ENCODE data around the gene SPG7.

The SPG7 gene

GRCh38 chr16:89519881-89520280, 11.7 kb downstream of the SPG7 start:
- no peak for DNase-seq

- DNase-seq: no peak
These were observed 14.1 kb downstream of the SPG7 start for GRCh38 chr16:89522287-89522686.

GRCh38 chr16:89523680-89524344, 15.6 kb downstream of the SPG7 start:
- no peak for DNase-seq

DNA sequence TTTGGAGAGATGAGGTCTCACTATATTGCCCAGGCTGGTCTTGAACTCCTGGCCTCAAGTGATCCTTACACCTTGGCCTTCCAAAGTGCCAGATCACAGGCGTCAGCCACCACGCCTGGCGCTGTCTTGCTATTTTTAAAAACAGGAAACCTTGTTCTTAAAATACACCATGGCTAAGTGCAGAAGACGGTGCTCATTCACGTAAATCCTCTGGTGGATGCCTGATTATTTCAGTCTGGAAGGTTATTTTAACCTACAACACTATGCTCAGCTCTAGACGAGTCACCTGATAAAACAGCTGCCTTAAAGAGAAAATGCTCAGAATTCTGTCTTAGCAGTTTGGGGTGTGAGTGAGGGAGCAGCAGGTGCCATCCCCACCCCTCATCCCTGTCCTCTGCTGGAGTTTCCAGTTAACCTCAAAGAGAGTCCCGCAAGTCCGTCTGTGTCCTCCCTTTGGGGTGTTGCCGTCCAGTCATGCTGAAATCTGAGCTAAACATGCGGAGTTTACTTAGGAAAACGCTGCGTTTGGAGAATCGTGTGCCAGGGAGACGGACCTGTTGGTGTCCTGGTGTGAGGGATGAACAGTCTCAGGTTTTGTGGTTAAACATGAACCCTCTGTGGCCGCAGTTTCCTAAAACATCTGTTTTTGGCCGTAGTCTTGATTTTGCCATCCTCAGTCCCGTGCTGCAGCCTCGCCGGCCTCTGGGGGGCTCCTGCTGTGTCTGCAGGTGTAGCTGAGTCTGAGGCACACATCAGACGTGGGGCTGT, 17.1 kb downstream of the SPG7 start:
- no peak for DNase-seq

DNA sequence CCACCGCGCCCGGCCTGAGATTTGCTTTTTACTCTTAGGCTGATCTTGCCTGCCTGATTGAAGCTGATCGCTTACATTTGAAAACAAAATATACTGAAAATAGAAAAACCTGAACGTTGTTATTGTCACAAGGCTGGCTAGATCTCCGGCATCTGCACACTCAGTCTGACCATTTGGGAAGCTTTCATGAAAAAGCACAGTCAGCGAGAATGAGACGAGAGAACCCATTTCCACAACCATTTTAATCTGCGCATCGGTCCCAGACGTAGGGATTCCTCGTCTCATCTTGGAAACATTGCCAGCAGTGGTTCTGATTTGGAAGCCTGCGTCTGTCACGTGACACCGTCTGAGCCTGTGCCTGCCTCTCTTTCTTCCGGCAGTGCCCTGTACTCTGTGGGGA, 20.9 kb downstream of the SPG7 start:
- DNase-seq: no peak

GRCh38 chr16:89530401-89531381, 22.5 kb downstream of the SPG7 start:
- DNase-seq: no peak

GRCh38 chr16:89531821-89532526, 23.8 kb downstream of the SPG7 start:
- DNase-seq: no peak

DNA sequence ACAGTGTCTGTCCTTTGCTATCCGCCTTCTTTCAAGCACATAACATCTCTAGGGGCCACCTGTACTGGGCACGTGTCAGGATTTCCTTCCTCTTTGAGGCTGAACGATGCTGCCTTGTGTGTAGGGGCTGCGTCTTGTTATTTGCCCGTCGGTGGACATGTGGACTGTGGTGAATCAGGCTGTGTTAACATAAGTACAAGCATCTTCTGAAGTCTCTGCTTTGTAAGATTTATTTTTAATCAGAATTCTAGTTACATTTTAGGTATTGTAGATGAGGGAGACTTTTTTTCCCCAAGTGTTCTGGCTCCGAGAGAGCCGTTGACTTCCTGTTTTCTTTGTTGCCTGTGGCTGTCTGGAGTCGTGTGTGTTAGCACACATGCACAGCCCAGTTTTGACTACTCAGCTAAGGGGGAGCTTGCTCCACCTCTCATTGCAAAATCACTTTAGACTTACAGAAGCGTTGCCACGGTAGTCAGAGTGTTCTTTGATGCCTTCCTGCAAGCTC, 26.1 kb downstream of the SPG7 start:
- DNase-seq: no peak

GRCh38 chr16:89536371-89536770, 28.2 kb downstream of the SPG7 start:
- no peak for DNase-seq

DNA sequence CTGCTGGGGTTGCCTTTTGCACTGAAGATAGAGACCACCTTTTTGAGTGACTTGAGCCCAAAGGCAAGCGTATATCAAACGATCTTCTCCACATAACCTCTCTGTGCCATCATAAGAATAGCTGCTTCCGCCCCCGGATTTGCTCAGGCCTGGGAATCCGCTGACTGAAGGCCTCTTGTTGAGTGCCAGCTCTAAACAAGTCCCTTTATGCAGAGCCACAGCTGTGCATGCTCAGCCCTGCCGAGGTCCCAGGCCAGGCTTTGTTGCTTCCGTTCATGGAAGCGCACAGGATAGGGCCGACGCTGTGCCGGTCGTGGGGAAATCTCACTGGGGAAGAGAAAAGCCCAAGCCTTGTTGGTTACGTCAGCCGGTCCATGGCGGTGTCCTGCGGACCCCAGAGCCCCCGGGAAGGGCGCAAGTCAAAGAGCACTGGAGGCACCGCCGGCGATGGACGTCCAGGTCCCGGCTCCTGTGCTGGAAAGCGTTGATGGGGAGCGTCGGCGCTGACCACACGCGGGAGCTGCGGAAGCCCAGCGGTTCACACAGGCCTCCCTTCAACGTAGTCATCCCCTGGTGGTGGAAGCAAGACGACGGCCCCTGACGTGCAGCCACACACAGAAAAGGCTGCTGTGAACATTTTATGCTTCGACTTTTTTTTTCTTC, 28.8 kb downstream of the SPG7 start:
- no peak for DNase-seq

DNA sequence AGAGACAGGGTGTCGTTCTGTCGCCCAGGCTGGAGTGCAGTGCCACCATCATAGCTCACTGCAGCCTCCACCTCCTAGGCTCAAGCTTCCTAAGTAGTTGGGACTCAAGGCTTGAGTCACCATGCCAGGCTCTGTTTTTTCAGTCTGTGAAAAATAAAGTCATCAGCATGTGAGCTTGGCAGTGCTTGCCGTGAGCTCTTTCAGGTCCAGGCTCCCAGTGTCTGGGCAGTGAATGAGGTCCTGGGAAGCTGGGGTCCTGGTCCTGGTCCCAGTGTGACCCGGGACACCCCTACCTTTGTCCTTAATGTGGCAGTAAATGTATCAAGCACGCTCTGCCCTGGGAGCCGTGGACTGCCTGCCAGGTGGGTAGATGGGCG, 29.3 kb downstream of the SPG7 start:
- no peak for DNase-seq

DNA sequence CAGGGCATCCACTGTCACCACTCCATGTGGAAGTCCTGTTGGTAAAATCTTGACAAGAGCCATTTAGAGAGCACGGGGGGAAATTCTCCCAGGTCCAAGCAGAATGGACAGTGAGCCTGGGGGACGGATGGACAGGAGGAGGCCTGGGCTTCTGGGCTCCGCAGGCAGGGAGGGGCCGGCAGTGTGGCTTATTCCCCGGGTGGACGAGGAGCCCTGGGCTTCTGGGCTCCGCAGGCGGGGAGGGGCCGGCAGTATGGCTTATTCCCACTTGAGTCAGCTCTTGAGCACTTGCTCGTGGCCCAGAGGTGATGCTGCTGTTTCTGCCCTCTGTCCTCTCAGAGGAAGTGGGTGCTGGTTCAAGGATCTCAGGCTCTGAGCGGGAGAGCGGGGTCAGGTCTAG, 30.1 kb downstream of the SPG7 start:
- no peak for DNase-seq

GRCh38 chr16:89540557-89540956, 32.4 kb downstream of the SPG7 start:
- DNase-seq: no peak

GRCh38 chr16:89541792-89542191, 33.6 kb downstream of the SPG7 start:
- no peak for DNase-seq

DNA sequence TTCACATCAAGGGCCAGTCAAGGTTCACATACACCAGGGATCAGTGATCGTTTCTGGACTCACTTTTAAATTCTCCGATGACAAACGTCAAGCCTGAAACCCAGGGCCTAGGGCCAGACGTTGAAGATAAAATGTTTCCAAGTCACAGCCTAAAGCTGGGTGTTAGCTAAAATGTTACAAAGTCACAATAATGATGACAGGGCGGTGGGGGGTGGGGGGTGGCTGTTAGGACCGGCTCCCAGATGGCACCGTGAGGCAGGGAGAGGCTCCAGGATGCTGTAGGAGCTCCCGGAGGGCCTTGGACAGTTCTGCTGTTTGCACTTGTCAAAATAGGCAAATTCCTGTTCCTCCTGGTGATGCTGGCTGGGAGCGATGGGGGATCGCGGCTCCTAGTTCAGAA, 35.9 kb downstream of the SPG7 start:
- no peak for DNase-seq

GRCh38 chr16:89544713-89545043, 36.5 kb downstream of the SPG7 start:
- DNase-seq: no peak

- DNase-seq: no peak
These were observed 37.0 kb downstream of the SPG7 start for GRCh38 chr16:89545044-89545830.

- DNase-seq: peak; percentile 14 to 65
These were observed 37.8 kb downstream of the SPG7 start for GRCh38 chr16:89545831-89546574.

GRCh38 chr16:89546781-89547180, 38.6 kb downstream of the SPG7 start:
- DNase-seq: no peak

DNA sequence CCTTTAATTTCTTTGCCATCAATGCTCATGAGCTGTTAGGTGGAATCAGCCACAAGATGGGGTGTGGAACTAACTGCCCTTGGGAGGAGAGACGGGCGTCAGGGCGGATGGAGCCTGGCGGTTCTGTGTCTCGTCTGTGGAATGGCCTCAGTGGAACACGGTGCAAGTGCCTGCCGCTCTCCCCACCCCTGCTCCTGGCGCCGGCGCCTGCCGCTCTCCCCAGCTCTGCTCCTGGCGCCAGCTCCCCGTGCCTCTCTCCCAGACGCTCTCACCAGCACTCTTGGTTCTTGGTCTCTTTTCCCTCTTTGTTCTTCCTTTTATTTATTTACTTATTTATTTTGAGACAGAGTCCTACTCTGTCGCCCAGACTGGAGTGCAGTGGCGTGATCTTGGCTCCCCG, 39.1 kb downstream of the SPG7 start:
- DNase-seq: no peak

DNA sequence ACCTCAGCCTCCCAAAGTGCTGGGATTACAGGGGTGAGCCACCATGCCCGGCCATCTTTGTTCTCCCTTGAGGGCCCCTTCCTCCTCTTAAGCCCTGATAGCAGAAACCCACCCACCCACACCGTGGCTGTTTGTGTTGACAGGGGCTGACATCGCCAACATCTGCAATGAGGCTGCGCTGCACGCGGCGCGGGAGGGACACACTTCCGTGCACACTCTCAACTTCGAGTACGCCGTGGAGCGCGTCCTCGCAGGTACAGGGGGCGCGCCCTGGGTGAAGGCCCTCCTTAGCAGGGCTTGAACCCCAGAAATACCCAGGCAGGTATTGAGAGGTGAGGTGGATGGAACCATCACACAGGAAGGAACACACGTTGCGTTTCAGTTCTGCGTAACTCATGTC, 39.7 kb downstream of the SPG7 start:
- DNase-seq: no peak

Measured in NCI-H526 (cell line).